GM18517 (cell line): ENCODE data around the gene GBX1.

Experiments
- ATAC-seq: cut with Tn5 transposase; IDR thresholded peaks from one replicate; pipeline ENCODE4 v1.9.1; 2021; ENCODE audit warnings: mild to moderate bottlenecking, moderate library complexity; ENCODE audit not compliant: unreplicated experiment

GBX1 gene

GRCh38 chr7:151141311-151141854 lies 26.1 kb downstream of the GBX1 start:
- no peak for ATAC-seq

DNA sequence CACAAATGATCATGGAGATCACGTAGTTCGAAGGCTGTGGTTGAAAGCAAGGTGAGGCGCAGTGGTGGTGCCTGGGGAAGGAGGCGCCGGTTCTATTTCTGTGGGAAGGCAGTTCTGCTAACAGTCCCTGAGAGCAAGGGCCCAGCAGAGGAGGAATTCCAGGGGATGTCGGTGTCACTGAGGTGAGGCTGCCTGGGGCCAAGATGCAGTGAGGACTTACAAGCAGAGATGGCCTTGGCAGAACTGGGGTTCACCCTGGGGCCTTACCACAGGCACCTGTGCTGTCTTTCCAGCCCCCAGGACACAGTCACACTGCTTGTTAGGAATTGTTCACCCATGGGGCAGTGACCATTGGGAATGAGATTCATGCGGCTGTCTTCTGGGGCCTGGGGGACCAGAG lies 26.7 kb downstream of the GBX1 start:
- ATAC-seq: no peak

DNA sequence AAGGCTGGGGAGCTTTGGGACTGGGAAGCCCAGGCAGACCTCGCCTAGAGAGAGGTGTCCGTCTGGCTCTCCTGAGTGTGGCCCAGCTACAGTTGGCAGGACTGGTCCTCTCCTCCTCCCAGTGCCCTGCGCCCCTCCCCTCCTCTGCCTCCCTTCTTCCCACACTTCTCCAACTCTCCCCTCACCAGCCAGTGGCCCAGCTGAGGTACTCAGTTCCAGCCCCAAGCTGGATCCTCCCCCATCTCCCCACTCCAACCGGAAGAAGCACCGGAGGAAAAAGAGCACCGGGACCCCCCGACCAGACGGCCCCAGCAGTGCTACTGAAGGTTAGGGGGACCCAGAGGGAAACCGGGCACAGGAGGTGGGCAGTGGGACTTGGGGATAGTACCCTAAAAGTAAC lies 27.7 kb downstream of the GBX1 start:
- ATAC-seq: no peak

GRCh38 chr7:151139071-151139790 lies 28.3 kb downstream of the GBX1 start:
- ATAC-seq: no peak

GRCh38 chr7:151138153-151138851 lies 29.2 kb downstream of the GBX1 start:
- no peak for ATAC-seq

- ATAC-seq: no peak
Measured at GRCh38 chr7:151137791-151138152, 29.7 kb downstream of the GBX1 start.

GRCh38 chr7:151137076-151137675 lies 30.3 kb downstream of the GBX1 start:
- ATAC-seq: no peak

GRCh38 chr7:151135866-151136843 lies 31.3 kb downstream of the GBX1 start:
- ATAC-seq: no peak

DNA sequence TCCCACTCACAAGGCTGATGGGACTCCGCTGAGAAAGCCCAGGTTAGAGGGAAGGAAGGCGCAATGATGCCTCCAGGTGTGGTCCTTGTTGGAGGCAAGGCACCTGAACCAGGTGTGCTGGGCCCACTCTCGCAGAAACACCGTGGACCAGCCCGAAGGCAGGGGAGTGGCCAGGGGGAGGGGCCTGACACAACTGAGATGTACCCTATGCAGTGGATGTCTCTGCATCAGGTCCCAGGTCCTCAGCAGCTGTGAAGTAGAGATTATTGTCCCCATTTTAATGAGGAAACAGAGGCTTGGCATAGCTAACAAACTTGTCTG lies 32.0 kb downstream of the GBX1 start:
- no peak for ATAC-seq

GRCh38 chr7:151134743-151135524 lies 32.6 kb downstream of the GBX1 start:
- ATAC-seq: no peak

DNA sequence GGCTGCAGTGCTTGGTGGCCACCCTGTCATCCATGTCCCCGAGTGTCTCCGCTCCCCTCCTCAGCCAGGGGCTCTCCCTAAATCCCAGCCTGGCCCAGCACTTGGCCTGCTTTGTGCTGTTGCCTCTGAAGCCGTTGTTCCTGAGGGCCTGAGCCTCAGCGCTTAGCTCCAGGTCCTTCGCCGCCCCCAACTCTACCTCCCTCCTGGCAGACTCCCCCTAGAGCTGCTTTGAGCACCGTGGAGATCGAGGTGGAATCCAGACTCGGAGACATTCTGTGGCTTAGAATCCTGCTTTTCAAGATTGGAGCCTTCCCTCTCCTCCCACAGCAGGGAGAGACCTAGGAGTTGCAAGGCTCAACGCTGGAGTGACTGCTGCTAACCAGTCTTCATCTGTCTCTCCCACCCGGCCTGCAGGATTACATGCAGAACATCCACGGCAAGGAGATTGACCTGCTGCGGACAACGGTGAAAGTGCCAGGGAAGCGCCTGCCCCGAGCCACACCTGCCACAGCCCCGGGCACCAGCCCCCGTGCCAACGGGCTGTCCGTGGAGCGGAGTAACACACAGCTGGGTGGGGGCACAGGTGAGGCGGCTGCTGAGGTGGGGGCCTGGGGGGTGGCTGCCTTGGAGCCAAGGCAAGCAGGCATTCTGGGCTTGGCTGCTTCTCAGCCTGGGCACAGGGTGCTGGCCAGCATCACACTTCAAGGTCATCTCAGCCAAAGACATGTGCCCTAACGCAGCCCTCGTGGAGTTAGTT lies 33.3 kb downstream of the GBX1 start:
- no peak for ATAC-seq

DNA sequence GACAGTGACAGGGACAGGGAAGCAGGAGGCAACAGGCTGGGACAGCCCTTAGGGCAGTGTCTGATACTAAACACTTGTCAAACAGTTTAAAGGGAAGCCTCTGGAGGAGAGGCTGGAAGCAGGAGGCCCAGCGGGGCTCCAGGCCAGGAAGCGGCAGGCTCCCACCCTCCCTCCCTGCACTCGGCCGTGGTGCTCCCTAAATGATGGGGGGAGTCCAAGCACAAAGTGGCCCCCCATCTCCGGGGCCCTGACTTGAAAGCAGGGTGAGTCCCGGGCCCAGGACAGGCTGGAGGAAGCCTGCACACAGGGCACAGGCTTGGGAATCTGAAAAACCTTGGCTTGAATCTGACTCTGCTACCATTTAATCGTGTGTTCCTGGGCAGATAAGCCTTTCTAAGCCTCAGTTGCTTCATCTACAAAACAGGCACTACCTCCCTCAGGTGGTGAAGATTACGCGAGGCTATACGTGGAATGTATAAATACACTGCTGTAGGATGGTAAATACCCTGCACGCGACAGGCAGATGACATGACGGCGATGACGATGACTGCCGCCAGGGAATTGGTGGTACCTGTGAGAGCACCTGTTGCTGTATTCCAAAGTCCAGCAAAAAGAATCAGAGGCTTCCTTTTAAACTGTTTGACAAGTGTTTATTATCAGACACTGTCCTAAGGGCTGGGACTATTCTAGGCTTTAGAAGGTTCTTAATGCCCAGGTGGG lies 34.1 kb downstream of the GBX1 start:
- no peak for ATAC-seq

- ATAC-seq: no peak
Measured at GRCh38 chr7:151132461-151133205, 34.9 kb downstream of the GBX1 start.

DNA sequence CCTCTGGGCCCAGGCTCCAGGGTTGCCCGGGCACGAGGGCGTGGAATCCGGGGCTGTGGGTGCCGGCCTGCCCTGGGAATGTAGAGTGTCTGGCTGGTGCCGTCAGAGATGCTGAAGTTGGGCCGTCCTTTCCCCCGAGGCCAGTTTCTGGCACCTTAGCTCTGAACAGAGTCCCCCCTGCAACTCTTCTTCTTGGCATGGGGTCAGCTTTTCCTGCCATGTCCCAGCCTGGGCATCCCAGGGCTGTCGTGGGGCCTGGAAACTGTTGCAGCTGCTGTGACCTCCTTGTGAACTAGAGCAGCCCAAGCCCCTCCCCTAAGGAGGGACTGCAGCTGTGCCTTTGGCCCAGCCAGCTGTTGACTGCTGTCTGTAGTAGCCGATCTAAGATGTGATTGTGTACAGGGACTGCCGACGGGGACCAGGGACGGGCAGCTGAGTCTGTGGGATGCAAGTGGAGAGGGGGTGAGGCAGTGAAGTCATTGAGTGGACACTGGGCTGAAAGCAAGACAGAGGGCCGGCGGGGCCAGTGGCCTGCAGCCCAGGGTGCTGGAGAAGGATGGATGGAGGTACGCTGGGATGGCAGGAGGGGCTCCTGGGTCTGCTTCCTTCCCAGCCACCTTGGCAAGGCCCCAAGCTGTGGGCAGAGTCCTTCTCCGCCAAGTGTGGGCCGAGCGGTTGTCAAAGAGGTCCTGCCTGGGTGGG lies 35.8 kb downstream of the GBX1 start:
- ATAC-seq: no peak

DNA sequence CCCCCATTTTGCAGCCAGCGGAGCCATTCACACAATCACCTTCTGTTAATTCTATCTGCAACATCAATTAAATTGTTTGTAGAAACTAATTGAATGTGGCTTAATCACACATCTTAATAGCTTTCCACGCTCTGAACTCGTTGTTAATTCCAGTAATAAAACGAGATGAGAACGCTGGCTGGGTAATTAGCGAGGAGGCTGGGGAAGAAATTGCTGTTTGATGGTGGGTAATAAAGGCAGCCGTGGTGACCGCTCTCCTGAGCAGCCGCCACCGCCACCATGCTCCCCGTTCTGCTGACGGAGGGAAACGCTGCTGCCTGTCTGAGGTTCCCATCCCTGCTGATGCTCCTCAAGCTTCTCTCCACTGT lies 36.3 kb downstream of the GBX1 start:
- ATAC-seq: no peak

DNA sequence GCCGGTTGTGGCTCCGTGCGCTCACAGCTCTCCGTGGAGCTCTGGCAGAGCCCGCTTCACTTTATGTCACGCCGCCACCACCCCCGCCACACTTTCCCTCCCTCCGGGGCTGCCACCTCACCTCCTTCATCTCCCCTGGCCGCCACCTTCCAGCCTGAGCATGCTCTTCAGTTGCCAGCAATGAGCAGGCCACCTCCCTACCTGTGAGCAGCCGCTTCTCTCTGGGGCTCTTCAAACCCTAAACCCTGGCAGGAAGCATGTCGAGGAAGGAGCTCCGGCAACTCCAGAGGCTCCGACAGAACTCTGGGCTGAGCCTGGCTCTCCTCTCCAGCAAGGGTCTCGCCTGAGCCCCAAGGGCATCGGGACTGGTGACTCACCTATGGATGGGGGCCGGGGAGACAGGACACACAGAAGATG lies 36.7 kb downstream of the GBX1 start:
- ATAC-seq: no peak

DNA sequence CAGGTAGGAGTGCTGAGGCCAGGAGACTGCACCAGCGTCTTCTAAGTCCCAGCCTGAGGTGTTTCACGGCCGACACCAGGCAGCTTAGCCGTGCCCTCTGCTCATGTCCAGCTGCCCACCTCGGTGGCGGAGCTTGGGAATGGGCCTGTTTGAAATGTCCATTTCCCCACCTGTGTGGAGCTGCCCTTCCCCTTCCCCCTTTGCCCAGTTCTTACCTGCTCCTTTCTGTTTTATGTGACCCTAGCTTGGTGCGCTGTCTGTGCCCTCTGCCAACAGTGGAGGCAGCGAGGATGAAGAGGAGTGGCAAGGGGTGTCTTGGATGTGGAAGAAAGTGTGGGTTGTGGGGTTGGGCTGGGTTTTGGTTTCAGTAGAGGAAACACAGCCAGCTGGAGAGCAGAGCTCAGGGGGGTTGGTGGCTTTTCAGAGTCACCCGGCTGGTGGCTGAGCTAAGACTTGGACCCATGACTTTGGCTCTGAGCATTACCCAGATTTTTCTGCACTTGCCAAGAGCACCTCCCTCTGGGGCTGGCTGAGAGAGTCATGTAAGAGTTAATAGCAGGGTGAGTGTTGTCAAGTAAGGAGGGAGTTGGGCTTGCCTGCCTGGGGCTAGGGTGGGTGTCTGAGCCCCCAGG lies 37.4 kb downstream of the GBX1 start:
- ATAC-seq: no peak
